Upper lobe of left lung (tissue), 6 donors: ENCODE data around the gene GPR176. TPM values are rescaled to one million over a fixed set of nuclear protein-coding genes. Genes with fewer than 3 reads are reported as not detected.

ENCODE experiments used
- ATAC-seq, 2 donors: fragments of 200-7000 bp; cut with Tn5 transposase; one replicate each; pipeline ENCODE4 v1.9.1; 2022; ENCODE audit warnings: mild to moderate bottlenecking in 2 of 2, moderate library complexity in 2 of 2; ENCODE audit not compliant: low FRiP score in 2 of 2
- DNase-seq, 2 donors: peaks; one replicate each; pipeline ENCODE4 v3.0.0-alpha.2; 2019 to 2020
- H3K27ac ChIP-seq, 4 donors: fragments of 200-600 bp; sonication (generic); one replicate each; pipeline ENCODE4 v1.5.1; 2016 to 2019
- H3K27me3 ChIP-seq, 4 donors: fragments of 200-600 bp; sonication (generic); one replicate each; pipeline ENCODE4 v1.5.1; 2017 to 2019
- H3K36me3 ChIP-seq, 4 donors: fragments of 200-600 bp; sonication (generic); one replicate each; pipeline ENCODE4 v1.5.1; 2016 to 2019
- H3K4me1 ChIP-seq, 4 donors: fragments of 200-600 bp; sonication (generic); one replicate each; pipeline ENCODE4 v1.5.1; 2018 to 2019
- H3K4me3 ChIP-seq, 4 donors: fragments of 200-600 bp; sonication (generic); one replicate each; pipeline ENCODE4 v1.5.1; 2017 to 2019; ENCODE audit warnings: mild to moderate bottlenecking in 2 of 4, moderate library complexity in 1 of 4
- H3K9me3 ChIP-seq, 4 donors: fragments of 200-600 bp; sonication (generic); one replicate each; pipeline ENCODE4 v1.5.1; 2018 to 2019
- CTCF ChIP-seq, 6 experiments: fragments of 450-650 bp in 4 of 6; fragments of 200-600 bp in 2 of 6; sonication (generic) in 2 of 6; IDR thresholded peaks; one replicate each; pipeline ENCODE4 v1.5.1; 2016 to 2019; ENCODE audit warnings: antibody characterized with exemption in 6 of 6
- EP300 ChIP-seq, 4 donors: sonication (generic); formaldehyde crosslinking; IDR thresholded peaks; one replicate each; pipeline ENCODE4 v1.5.1; 2017; ENCODE audit warnings: antibody characterized with exemption in 4 of 4, control low read depth in 2 of 4
- POLR2A ChIP-seq, 4 donors: fragments of 450-650 bp; IDR thresholded peaks; one replicate each; pipeline ENCODE4 v1.5.1; 2016 to 2017; ENCODE audit warnings: antibody characterized with exemption in 4 of 4, mild to moderate bottlenecking in 2 of 4
- POLR2AphosphoS5 ChIP-seq, 2 donors: sonication (generic); formaldehyde crosslinking; IDR thresholded peaks; one replicate each; pipeline ENCODE4 v1.5.1; 2017; ENCODE audit warnings: antibody characterized with exemption in 2 of 2
- whole genome bisulfite sequencing, 2 donors: methylation state at CpG; one replicate each; pipeline ENCODE4 v1.1.5; 2017 to 2018; 5-methylcytosine and 5-hydroxymethylcytosine counted together
- total RNA-seq, 6 donors: library from RNA; depleted of rRNA in 4 of 6; stranded (reverse); fragments of >200 nt in 4 of 6; gene quantifications; one replicate each; pipeline versions ENCODE4 v1.1.0 to v1.2.1, GENCODE V29; 2016 to 2021
- donor health status: DM: no; HTN: no; CAD: no; lungs with moderate emphysema.
- donor health status: DM: no; HTN: yes; CAD: no; lungs with severe emphysema.

The GPR176 gene
- total RNA-seq, 6 donors from 2014 or later, result 1.4 to 12.0 (median 4.9) TPM

GRCh38 chr15:39937696-39938095 lies 17.6 kb upstream of the GPR176 start:
- DNase-seq (no peak), ATAC-seq (no peak)
- no peak overlapping the region for H3K4me3 ChIP-seq
- no peaks in the 10 kb centered on the region for H3K9me3 ChIP-seq
- peaks cover 16 to 37% (median 26%) of the 10 kb centered on the region in 4 donors for H3K4me1 ChIP-seq
- H3K36me3 ChIP-seq, result peaks cover 0 to 31% (median 7%) of the 10 kb centered on the region in 4 donors
- no peaks in the 10 kb centered on the region for H3K27me3 ChIP-seq
- H3K27ac ChIP-seq, result no peak overlapping the region
- TF ChIP-seq CTCF (IDR thresholded peaks at IDR 0.05) (no peak), POLR2A (IDR thresholded peaks at IDR 0.05) (no peak), EP300 (IDR thresholded peaks at IDR 0.05) (no peak), POLR2AphosphoS5 (IDR thresholded peaks at IDR 0.05) (no peak)
- 75 to 80% methylated on average over 5 of the region's 5 CpGs for WGBS, 2 donors

GRCh38 chr15:39936681-39937080 lies 16.6 kb upstream of the GPR176 start:
- H3K9me3 ChIP-seq, result no peaks in the 10 kb centered on the region
- no peak for TF ChIP-seq POLR2AphosphoS5 (IDR thresholded peaks at IDR 0.05)
- no peak for TF ChIP-seq POLR2A (IDR thresholded peaks at IDR 0.05)
- no peak for TF ChIP-seq EP300 (IDR thresholded peaks at IDR 0.05)
- no peak for TF ChIP-seq CTCF (IDR thresholded peaks at IDR 0.05)
- no peak for ATAC-seq
- H3K4me1 ChIP-seq, result peaks cover 16 to 37% (median 26%) of the 10 kb centered on the region in 4 donors
- no peak overlapping the region for H3K27ac ChIP-seq
- peaks cover 0 to 21% (median 7%) of the 10 kb centered on the region in 4 donors for H3K36me3 ChIP-seq
- H3K27me3 ChIP-seq, result no peaks in the 10 kb centered on the region
- no peak overlapping the region for H3K4me3 ChIP-seq
- 68 to 77% methylated on average over 3 of the region's 3 CpGs for WGBS, 2 donors
- no peak for DNase-seq

DNA sequence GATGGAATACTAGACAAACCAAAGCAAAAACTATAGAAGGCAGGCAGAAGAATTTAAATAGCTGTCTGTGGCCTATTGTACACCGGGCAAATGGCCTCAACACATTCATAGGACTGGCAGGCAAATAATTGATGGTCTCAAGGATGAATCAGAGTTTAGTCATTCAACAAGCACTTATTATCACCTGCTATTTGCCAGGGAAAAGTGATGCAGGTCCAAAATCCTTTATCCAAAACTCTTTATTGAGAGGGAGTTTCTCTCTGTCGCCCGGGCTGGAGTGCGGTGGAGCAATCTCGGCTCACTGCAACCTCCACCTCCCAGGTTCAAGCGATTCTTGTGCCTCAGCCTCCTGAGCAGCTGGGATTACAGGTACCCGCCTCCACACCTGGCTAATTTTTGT lies 16.1 kb upstream of the GPR176 start:
- H3K9me3 ChIP-seq, result no peaks in the 10 kb centered on the region
- DNase-seq (no peak), ATAC-seq (no peak)
- WGBS, 2 donors, result 92 to 95% methylated on average over 7 of the region's 7 CpGs
- H3K27me3 ChIP-seq, result no peaks in the 10 kb centered on the region
- H3K27ac ChIP-seq, result no peak overlapping the region
- no peak overlapping the region for H3K4me3 ChIP-seq
- peaks cover 16 to 37% (median 26%) of the 10 kb centered on the region in 4 donors for H3K4me1 ChIP-seq
- peaks cover 0 to 17% (median 6%) of the 10 kb centered on the region in 4 donors for H3K36me3 ChIP-seq
- TF ChIP-seq CTCF (IDR thresholded peaks at IDR 0.05) (no peak), EP300 (IDR thresholded peaks at IDR 0.05) (no peak), POLR2A (IDR thresholded peaks at IDR 0.05) (no peak), POLR2AphosphoS5 (IDR thresholded peaks at IDR 0.05) (no peak)

DNA sequence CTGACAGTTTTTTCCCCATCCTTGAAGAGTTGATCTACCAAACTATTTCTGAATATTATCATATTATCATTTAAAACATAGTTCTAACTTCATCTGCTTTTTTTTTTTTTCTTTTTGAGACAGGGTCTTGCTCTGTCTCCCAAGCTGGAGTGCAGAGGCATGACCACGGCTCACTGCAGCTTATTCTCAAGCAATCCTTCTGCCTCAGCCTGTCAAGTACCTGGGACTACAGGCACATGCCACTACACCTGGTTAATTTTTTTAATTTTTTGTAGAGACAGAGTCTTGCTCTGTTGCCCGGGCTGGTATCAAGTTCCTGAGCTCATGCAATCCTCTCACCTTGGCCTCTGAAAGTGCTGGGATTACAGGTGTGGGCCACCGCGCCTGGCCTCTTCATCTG lies 15.2 kb upstream of the GPR176 start:
- ATAC-seq, result no peak
- Histone ChIP-seq H3K4me1 (peaks cover 16 to 37% (median 26%) of the 10 kb centered on the region in 4 donors), H3K27me3 (no peaks in the 10 kb centered on the region), H3K9me3 (no peaks in the 10 kb centered on the region), H3K27ac (no peak overlapping the region), H3K36me3 (peaks cover 0 to 7% (median 3%) of the 10 kb centered on the region in 4 donors), H3K4me3 (peak overlapping the region in 1 of 4 donors; percentile 74)
- TF ChIP-seq POLR2AphosphoS5 (IDR thresholded peaks at IDR 0.05) (no peak), POLR2A (IDR thresholded peaks at IDR 0.05) (no peak)
- WGBS, 2 donors, result 78 to 87% methylated on average over 4 of the region's 4 CpGs
- no peak for DNase-seq

- Histone ChIP-seq H3K36me3 (peaks cover 0 to under 1% (median 0%) of the 10 kb centered on the region in 4 donors), H3K27ac (peak overlapping the region; percentile 86 to 94 (median 90)), H3K4me1 (peaks cover 16 to 37% (median 26%) of the 10 kb centered on the region in 4 donors), H3K9me3 (no peaks in the 10 kb centered on the region), H3K27me3 (no peaks in the 10 kb centered on the region), H3K4me3 (peak overlapping the region; percentile 60 to 89 (median 76))
- WGBS, 2 donors, result 12 to 19% methylated on average over 13 of the region's 13 CpGs
- TF ChIP-seq POLR2A (IDR thresholded peaks at IDR 0.05) (no peak), EP300 (IDR thresholded peaks at IDR 0.05) (no peak), CTCF (IDR thresholded peaks at IDR 0.05) (no peak), POLR2AphosphoS5 (IDR thresholded peaks at IDR 0.05) (no peak)
- no peak for DNase-seq
- no peak for ATAC-seq
Measured at GRCh38 chr15:39934397-39935071, 14.5 kb upstream of the GPR176 start.
